Adrenal gland (tissue), 5 donors: ENCODE data around the gene ITLN2.

Source experiments
- CTCF ChIP-seq, 6 experiments: fragments of 450-650 bp in 4 of 6; fragments of 200-600 bp in 2 of 6; sonication (generic) in 1 of 6; IDR thresholded peaks; 1 replicate in 5 of 6; 2 replicates in 1 of 6; pipeline versions ENCODE4 v1.5.1 to v1.8.0; 2016 to 2021; ENCODE audit warnings: antibody characterized with exemption in 6 of 6, mild to moderate bottlenecking in 2 of 6, moderate library complexity in 1 of 6
- POLR2A ChIP-seq, 2 donors: fragments of 450-650 bp; IDR thresholded peaks; one replicate each; pipeline ENCODE4 v1.6.1; 2017; ENCODE audit warnings: antibody characterized with exemption in 2 of 2, mild to moderate bottlenecking in 2 of 2, moderate library complexity in 1 of 2
- donor health status: DM: no; HTN: no; CAD: no.

GRCh38 chr1:160963521-160963920, 8.9 kb upstream of the ITLN2 start:
- TF ChIP-seq CTCF (IDR thresholded peaks at IDR 0.05) (no peak), POLR2A (IDR thresholded peaks at IDR 0.05) (no peak)
